Activated CD8-positive, alpha-beta memory T cell treated with anti-CD3 and anti-CD28 coated beads, Interleukin-2, amount 50 U/mL, for 24 hours (primary cell): ENCODE results near the gene STXBP4.

ENCODE experiments used
- DNase-seq: peaks from one replicate; pipeline ENCODE4 v3.0.0-alpha.2; 2020; ENCODE audit errors: extremely low read depth

STXBP4 gene

DNA sequence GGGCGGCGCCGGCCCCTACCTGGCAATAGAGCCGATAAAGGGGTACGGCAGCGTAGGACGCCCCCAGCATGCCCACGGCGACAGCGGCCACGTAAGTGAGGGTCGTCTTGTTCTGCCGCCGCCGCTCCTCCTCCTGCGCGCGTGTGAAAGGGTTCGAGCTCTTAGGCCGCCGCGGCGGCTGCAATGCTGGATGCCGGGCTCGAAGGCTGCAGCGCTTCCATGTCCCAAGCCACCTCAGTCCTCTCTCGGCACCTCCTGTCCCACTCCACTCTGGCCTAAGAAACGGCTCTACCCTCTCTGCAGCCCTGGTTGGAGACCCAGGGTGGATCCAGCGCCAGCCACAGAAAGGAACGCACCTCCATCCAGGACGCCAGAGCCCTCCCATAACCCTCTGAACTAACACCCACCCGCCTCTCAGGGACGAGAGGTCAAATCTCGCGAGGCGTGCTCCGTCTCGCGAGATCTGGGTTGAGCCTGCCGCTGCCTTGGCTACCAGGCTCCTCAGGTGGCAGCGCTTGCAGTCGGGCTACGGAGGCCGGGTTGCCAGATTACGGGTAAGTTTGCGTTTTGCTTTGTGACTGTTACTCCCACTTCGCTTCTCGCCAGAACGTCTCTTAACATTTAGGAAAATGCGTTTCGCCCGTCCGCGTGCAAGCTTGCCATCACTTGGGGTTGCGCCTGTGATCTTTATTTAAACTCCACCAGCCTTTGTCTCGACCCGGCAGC lies at the start of gene STXBP4, which contains the start of gene COX11:
STXBP4 (plus strand) TSS at position 504 of the 726 bp plus-strand sequence. CDS start 17,455 bp downstream, outside the sequence.
COX11 (minus strand) TSS at position 393 of the 726 bp plus-strand sequence; CDS start at position 385, 8 bp downstream.
- DNase-seq: peak; percentile 74

GRCh38 chr17:54919425-54919824 lies 49.1 kb upstream of the STXBP4 start:
- no peak for DNase-seq

DNA sequence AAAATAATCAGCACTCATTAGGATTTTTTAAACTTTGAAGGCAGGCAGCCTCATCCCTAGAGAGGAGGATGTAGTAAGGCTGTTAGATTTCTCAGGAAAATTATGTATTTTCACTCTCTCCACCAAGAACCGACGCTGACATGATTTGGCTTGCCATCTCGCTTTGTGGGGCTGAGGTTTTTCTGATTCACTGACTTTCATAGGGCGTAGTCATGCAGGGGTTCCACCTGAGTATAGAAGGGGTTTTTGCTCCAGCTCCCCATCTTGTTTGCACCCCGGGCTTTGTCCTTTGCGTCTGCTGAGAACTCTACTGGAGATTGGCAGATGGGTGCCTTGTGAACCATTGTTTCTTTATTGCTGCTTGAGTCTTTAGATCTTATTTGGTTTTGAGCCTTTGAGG lies 47.7 kb upstream of the STXBP4 start:
- no peak for DNase-seq

- DNase-seq: no peak
Measured at GRCh38 chr17:54924405-54924804, 44.2 kb upstream of the STXBP4 start.

DNA sequence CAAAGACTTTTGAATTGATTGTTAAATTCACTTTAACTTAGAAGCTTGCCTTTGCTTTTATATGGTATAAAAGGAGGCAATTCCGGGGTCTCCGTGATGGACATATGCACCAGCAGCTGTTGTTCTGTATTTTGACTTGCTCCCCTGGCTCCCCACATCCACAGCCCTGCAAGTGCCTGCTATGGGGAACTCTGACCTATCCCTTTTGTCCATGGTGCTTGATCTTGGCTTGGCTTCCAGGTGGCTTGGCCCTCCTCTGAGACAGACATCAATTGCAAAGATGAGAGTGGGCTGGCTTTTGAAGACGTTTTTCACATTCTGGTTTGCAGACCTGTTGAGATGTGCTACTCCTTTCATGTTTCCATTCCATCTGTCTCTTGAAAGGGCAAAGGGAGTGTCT lies 41.0 kb upstream of the STXBP4 start:
- DNase-seq: no peak

GRCh38 chr17:54932711-54933110 lies 35.9 kb upstream of the STXBP4 start:
- DNase-seq: no peak

DNA sequence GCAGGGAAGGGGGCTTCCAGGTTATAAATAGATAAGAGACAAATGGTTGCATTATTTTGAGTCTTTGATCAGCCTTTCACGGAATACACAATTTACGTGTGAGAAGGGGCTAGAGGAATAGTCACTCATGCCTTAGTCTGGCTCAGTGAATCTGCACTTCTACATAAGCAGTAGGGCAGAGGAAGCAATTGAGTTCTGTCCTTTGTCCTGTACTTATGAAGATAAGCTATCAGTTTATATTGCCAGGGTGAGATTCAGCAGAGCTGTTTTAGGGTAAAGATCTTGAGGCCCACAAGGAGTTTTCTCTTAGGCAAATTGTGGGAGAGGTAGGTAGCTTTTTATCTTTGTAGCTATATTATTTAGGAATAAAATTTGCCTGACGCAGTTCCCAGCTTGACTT lies 34.6 kb upstream of the STXBP4 start:
- no peak for DNase-seq

GRCh38 chr17:54935471-54935870 lies 33.1 kb upstream of the STXBP4 start:
- no peak for DNase-seq

DNA sequence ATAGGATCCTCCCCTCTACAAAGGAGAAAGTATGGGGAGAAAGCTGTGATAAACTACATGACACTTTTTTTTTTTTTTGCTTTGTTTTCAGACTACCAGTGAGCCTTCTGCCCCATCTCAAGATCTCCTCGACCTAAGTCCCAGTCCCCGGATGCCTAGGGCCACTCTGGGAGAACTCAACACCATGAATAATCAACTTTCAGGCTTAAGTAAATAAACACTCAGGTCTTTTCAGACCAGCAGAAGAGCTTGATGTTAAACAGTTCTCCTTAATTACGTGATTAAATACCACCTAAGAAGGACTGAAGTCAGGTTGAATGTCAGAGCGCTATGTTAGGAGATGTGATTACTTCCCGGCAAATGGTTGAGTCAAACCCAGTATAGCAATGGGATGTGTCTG lies 31.5 kb upstream of the STXBP4 start:
- no peak for DNase-seq

GRCh38 chr17:54937426-54937825 lies 31.1 kb upstream of the STXBP4 start:
- DNase-seq: no peak

DNA sequence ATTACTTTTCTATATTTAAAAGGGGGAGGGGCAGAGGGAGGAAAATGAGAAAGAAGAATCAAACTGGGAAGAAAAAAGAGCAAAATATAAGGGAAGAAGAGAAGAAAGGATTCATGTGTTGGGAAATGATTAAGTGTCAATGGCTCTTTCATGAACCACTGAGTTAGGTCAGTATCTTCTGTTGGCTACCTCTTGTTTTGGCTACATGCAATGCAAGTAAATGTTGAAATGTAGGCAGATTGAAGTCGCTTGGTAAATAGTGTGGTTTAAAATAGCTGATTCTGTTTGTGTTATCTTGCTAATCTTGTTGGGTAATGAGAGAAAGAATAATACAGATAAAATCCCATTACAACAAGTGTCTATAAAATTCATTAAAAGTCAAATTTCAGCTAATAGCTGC lies 27.3 kb upstream of the STXBP4 start:
- DNase-seq: no peak

DNA sequence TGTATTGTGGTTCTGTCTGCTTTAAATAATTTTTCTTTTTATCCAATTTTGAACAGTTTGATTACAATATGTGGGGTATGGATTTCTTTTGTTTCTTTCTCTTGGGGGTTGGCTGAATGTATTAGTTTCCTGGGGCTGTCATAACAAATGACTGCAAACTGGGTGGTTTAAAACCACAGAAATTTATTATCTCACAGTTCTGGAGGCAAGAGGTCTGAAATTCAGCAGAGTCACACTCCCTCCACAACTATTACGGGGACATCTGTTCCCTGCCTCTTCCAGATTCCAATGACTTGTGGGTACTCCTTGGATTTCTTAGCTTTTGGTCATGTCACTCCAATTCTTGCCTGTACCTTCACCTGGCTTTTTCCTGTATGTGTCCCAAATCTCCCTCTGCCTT lies 23.8 kb upstream of the STXBP4 start:
- DNase-seq: no peak

DNA sequence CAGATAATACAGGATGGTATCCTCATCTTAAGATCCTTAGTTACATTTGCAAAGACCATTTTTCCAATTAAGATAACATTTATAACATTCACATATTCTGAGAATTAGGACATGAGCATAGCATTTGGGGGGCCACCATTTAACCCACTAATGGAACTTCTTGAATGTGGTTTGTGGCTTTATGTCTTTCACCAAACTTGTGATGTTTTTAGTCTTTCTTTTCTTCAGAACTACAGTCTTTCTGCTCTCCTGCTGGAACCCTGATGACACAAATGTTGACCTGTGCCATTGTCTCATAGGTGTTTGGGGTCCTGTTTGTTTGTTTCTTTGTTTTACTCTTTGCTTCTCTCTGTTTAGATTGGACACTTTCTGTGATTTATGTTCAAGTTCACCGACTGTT lies 23.3 kb upstream of the STXBP4 start:
- DNase-seq: no peak

- DNase-seq: no peak
Measured at GRCh38 chr17:54945671-54946070, 22.9 kb upstream of the STXBP4 start.

- DNase-seq: no peak
Measured at GRCh38 chr17:54947396-54947795, 21.2 kb upstream of the STXBP4 start.

DNA sequence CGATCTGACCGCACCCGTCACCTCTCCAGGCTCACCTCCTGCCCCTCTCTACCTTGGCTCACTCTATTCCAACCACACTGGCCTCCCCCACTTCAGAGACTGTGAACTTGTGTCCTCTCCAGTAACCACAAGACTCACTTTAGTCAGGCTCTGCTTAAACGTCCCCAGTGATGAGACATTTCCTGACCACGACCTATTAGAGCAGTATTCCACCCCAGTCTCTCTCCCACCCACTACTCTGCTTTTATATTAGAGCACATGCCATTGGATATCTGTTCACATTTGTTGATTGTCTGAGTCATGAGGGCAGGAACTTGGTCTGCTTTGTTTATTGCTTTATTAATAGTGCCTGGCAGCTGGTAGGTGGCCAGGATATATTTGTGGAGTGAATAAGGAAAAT lies 20.2 kb upstream of the STXBP4 start:
- DNase-seq: no peak

- no peak for DNase-seq
Measured at GRCh38 chr17:54950116-54950515, 18.4 kb upstream of the STXBP4 start.

- no peak for DNase-seq
Measured at GRCh38 chr17:54951286-54951685, 17.3 kb upstream of the STXBP4 start.

DNA sequence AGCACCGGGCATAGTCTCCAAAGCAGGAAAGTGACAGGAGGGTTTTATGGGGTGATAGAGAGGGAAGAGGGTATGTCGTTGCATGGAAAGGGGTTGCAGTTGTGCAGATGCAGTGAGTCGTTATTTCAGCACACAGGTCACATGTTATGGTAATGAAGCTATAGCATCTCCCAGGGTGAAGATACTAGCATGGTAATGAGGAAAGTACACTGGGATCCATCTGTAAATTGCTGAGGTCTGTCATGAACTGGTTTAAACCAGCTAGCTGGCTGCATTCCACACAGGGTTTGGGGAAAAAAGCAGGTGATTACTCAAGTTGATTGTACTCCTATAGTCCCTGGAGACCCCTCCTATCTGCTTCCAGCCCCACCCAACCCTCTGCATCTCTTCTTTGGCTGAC lies 11.8 kb upstream of the STXBP4 start:
- no peak for DNase-seq

GRCh38 chr17:54967621-54968261 lies 824 bp upstream of the STXBP4 start:
- DNase-seq: no peak

- DNase-seq: no peak
Measured at GRCh38 chr17:54968988-54969332, 395 bp downstream of the STXBP4 start.

DNA sequence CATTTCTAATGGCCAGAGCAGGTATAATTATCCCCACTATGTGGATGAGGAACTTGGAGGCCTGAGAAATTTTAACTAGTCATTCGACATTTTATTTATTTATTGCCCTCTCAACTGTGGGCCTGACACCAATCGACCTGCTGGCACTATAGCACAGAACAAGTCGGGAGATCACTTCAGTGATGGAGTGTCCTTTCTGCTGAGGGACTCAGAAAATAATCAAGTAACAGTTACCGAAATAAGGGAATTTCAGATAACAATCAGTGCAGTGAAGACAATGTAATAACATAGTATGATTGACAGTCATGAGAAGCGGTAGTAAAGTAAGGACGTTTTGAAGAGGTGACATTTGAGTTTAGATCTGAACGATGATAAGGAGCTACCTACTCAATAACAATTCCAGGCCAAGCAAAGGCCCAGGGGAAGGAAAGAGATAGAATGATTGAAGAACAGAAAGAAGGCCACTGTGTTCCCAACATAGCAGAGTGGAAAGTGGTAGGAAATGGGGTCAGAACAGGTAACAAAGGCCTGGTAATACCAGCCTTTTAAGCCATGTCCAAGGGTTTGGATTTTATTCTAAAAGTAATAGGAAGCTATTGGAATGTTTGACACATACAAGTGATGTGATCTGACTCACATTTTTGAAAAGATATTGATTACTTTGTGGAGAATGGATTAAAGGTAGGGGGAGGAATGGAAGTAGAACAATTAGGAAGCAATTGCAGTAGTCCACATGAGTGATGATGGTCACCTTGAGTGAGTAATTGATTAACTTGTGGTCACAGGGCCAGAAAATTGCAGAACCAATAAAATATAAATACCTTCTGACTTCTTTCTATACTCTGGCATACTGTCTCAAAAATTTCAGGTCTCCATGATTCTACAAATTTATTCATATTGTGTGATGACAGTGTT lies 1.4 kb downstream of the STXBP4 start:
- DNase-seq: no peak

DNA sequence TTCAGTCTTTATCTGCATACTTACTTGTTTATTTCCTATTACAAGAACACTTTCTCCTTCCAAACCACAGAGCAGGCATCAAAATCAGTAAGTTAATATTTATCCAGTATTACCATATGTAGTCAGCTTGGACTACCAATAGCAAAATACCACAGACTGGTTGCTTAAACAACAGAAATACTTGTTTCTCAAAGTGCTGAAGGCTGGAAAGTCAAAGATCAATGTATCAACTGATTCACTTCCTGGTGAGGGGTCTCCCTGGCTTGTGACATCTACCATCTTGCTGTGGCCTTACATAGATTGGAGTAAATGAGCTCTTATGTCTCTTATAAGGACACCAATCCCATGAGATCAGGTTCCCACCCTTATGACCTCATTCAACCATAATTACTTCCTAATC lies 2.6 kb downstream of the STXBP4 start:
- DNase-seq: no peak
